Activated CD4-positive, CD25-positive, alpha-beta regulatory T cell treated with anti-CD3 and anti-CD28 coated beads, Interleukin-2, amount 50 U/mL, for 24 hours (primary cell): ENCODE data around the gene DMD.
"Not testable (repeated sequence)": the region's sequence is repeated elsewhere in the genome, so short reads cannot be mapped to it uniquely, and the experiment has no call there.

Experiments used
- ATAC-seq, 2 donors: fragments of 150-1000 bp; cut with Tn5 transposase; one replicate each; pipeline ENCODE4 v1.10.0; 2021; ENCODE audit warnings: mild to moderate bottlenecking in 1 of 2, moderate library complexity in 1 of 2

DMD gene

GRCh38 chrX:31384471-31384870, 1826.9 kb downstream of the DMD start:
- no peak for ATAC-seq

DNA sequence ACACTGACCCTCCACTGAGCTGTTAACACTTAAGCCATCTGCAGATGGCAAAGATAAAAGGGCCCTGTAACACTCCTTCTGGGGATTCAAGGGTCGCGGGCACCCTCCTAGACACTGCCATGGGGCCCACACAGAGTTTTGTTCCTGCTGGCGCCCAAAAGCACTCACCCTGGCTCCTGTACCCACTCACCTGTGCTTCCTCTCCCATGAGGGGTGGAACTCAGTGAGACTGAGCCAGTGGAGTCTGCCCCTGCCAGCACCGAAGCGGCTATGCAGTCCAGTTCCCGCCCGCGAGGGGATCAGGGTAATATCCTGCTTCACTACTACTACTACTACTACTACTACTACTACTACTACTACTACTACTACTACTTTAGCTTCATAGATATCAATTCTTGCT, 1827.4 kb downstream of the DMD start:
- ATAC-seq: no peak

DNA sequence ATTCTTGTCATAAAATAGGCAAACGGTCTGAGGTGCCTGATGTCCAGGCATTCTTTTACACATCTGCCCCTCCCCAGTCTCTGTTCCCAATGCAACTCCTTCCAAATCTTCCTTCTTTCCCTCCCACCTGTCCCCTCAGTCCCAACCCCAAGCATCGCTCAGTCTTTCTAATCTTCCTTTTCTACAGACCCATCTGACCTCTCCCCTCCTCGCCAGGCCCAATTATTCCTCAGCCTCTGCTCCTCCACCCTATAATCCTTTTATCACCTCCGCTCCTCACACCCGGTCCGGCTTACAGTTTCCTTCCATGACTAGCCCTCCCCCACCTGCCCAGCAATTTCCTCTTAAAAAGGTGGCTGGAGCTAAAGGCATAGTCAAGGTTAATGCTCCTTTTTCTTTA, 1832.4 kb downstream of the DMD start:
- not testable (repeated sequence) for ATAC-seq

DNA sequence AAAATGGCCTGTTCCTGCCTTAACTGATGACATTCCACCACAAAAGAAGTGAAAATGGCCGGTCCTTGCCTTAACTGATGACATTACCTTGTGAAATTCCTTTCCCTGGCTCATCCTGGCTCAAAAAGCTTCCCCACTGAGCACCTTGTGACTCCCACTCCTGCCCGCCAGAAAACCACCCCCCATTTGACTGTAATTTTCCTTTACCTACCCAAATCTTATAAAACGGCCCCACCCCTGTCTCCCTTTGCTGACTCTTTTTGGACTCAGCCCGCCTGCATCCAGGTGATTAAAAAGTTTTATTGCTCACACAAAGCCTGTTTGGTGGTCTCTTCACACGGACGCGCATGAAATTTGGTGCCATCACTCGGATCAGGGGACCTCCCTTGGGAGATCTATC, 1833.5 kb downstream of the DMD start:
- ATAC-seq: not testable (repeated sequence)

- ATAC-seq: no peak
Observed at GRCh38 chrX:31376408-31377022, 1834.8 kb downstream of the DMD start.

- ATAC-seq: no peak
Observed at GRCh38 chrX:31374786-31375185, 1836.6 kb downstream of the DMD start.

DNA sequence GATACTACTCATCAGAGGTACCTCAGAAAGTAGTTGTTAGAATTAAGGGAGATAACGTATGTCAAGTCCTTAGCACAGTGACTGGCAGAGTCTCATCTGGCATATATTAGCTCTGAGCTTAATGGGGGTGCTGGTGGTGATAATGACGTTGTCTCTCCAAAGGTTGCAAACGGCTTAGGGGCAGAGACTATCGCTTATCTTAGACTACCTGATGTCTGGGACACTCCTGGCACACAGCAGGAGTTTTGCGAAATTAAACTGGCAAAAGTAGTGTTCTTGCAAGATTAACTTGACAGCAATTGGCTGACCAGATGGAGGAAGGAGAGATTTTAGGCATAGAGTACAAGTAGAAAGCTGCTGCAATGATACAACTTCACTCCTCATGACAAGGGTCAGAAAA, 1839.4 kb downstream of the DMD start:
- no peak for ATAC-seq

- no peak for ATAC-seq
Observed at GRCh38 chrX:31367816-31368215, 1843.5 kb downstream of the DMD start.

GRCh38 chrX:31366041-31366440, 1845.3 kb downstream of the DMD start:
- no peak for ATAC-seq

DNA sequence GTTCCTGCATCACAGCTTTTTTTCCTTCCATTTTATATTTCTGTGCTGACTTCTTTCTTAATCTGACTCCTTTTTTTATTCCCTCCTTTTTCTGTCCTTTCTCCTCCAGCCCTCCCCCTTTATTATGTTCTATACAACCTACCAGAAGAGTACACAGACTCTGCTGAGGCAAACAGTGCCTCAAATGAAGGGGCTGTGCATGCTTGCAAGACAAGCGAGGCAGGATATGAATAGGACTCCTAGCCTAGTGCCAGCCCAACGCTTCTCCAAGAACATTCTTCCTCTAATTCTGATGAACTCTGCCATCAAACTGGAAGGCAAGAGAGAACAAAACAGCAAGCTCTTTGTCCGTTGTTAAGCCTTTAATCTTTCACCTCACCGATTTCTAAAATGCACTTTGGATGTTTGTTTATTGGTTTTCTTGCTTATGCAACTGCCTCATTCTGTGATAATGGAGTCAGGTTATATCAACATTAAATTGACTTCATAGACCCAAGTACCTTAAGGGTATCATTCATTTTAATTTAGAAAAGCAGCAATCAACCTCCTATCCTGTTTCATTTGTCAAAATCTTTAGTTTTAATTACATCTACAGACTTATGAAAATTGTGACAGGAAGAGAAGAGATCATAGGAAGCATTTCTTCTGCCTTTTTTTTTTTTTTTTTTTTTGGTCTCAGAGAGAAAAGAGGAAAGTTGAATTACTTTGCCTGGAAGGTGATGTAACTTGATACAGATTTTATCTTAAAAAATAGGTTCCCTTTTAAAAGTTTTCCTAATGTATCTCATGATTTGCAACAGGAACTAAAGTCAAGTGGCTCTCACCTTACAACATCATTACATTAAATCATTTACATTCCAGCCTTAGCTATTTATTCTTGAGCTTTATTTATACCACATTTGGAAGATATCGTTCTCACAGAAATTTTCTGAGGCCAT, 1854.8 kb downstream of the DMD start:
- ATAC-seq: no peak

- ATAC-seq: no peak
Observed at GRCh38 chrX:31355206-31355955, 1856.0 kb downstream of the DMD start.

- ATAC-seq: no peak
Observed at GRCh38 chrX:31353095-31353494, 1858.3 kb downstream of the DMD start.

GRCh38 chrX:31350808-31351074, 1860.6 kb downstream of the DMD start:
- ATAC-seq: no peak

- no peak for ATAC-seq
Observed at GRCh38 chrX:31349515-31349914, 1861.8 kb downstream of the DMD start.

- ATAC-seq: no peak
Observed at GRCh38 chrX:31340587-31340986, 1870.8 kb downstream of the DMD start.

GRCh38 chrX:31338991-31339350, 1872.4 kb downstream of the DMD start:
- ATAC-seq: no peak

- no peak for ATAC-seq
Observed at GRCh38 chrX:31337332-31337731, 1874.0 kb downstream of the DMD start.

- ATAC-seq: no peak
Observed at GRCh38 chrX:31336419-31336818, 1874.9 kb downstream of the DMD start.

- no peak for ATAC-seq
Observed at GRCh38 chrX:31334997-31335396, 1876.4 kb downstream of the DMD start.

DNA sequence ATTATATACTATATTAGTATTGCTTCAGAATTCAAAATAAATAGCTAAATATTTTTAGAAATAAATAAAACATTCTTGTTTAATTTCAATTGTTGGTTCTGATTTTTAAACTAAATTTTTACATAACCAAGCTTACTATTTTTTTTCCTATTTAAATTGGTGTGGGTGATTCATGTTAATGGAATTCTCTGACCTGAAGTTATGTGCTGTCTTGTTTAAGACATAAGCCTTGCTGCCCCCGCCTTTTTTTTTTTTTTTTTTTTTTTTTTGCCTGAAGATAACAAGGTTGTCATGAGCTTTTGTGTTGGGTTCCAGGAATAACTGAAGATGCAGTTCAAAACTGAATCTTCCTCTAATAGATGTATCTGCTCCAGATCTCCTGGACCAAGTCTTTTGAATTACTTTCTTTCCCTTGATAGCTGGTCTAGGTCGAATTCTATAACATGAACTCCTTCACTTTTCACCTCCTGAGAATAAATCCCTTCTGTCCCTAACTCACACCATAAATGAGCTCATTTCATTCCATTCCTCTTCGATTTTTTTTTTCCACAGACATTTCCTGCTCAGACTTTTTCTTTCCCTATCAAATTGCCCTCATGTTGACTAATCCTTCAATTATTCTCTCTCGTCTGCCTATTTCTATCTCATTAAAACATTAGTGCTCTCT, 1878.1 kb downstream of the DMD start:
- no peak for ATAC-seq

DNA sequence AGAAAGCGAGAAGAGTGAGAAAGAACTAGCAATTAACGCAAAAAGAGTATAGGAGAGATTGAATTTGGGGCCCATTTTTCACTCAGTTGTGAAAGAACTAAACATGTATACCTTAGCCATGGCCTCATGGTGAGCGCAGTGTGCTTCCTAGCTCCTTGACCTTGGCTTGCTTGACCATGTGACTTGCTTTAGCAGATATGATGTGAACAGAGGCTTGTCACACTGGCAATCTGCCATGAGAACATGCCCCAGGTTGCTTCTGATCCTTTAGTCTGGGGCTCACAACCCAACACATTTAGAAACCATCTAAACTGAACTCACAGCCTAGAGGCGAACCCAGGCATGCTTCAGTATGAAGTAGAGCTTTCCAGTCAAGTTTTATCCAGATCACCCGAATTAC, 1879.4 kb downstream of the DMD start:
- ATAC-seq: no peak

DNA sequence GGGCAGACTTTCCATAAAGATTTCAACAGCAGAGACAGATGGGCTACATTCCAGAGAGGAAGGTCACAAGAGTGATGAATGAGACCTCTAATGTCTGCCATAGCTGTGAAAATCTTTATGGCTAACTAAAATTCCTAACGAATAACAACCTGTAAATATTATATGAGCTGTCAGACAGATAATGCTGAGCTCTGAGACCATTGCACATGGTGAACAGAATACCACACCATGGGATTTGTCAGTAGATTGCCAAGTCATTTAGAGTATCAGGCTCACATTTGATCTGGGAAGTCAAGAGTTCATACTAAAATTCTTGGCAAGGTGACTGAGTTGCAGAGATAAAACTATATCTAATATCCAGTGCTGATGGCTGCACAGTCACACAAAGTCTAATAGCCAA, 1880.3 kb downstream of the DMD start:
- no peak for ATAC-seq

GRCh38 chrX:31329298-31329697, 1882.1 kb downstream of the DMD start:
- no peak for ATAC-seq
